Activated CD8-positive, alpha-beta memory T cell treated with anti-CD3 and anti-CD28 coated beads, Interleukin-2, amount 10 ng/mL, durations not matched to agents 7 days and 5 days (primary cell): ENCODE measurements around the gene ASPSCR1. TPM values are rescaled to one million over a fixed set of nuclear protein-coding genes. Genes with fewer than 3 reads are reported as not detected.
A peak's percentile ranks its signal among the peaks of the same experiment; 100 is the strongest.

Experiments
- ATAC-seq: fragments of 150-1000 bp; cut with Tn5 transposase; one replicate; pipeline ENCODE4 v1.10.0; 2021; ENCODE audit warnings: moderate library complexity
- CTCF ChIA-PET: fragments of 350-600 bp; sonication (Branson Sonifier 250); formaldehyde crosslinking; loops from one replicate; lab custom pipeline; 2021; ENCODE audit warnings: antibody characterized with exemption; lab: Charles Lee
- DNase-seq: peaks from one replicate; pipeline ENCODE4 v3.0.0-alpha.2; 2020
- H3K27ac Mint-ChIP-seq: one replicate; pipeline ENCODE4 v1.8.0; 2021; ENCODE audit warnings: mild to moderate bottlenecking, mixed read lengths
- H3K27me3 Mint-ChIP-seq: one replicate; pipeline ENCODE4 v1.8.0; 2021; ENCODE audit warnings: mixed read lengths
- H3K36me3 Mint-ChIP-seq: one replicate; pipeline ENCODE4 v1.8.0; 2021; ENCODE audit warnings: mild to moderate bottlenecking, mixed read lengths
- H3K4me1 Mint-ChIP-seq: one replicate; pipeline ENCODE4 v1.8.0; 2021; ENCODE audit warnings: mixed read lengths
- H3K4me3 Mint-ChIP-seq: one replicate; pipeline ENCODE4 v1.8.0; 2021; ENCODE audit warnings: mild to moderate bottlenecking, moderate library complexity, mixed read lengths
- H3K9me3 Mint-ChIP-seq: one replicate; pipeline ENCODE4 v1.8.0; 2022; ENCODE audit warnings: low read depth, mixed read lengths
- total RNA-seq, 2 experiments: library from RNA; stranded (reverse); gene quantifications; one replicate each; pipeline ENCODE4 v1.2.3, GENCODE V29; 2021

ASPSCR1 gene
- total RNA-seq, 2 experiments from 2014 or later: 29.5 to 31.4 TPM

GRCh38 chr17:82007495-82008257, 30.2 kb downstream of the ASPSCR1 start:
- H3K9me3 Mint-ChIP-seq: no peaks in the 10 kb centered on the region
- no peak overlapping the region for H3K4me3 Mint-ChIP-seq
- peaks cover 7% of the 10 kb centered on the region for H3K4me1 Mint-ChIP-seq
- no peaks in the 10 kb centered on the region for H3K27me3 Mint-ChIP-seq
- no peaks in the 10 kb centered on the region for H3K36me3 Mint-ChIP-seq
- no peak overlapping the region for H3K27ac Mint-ChIP-seq
- DNase-seq (no peak), ATAC-seq (no peak)
- CTCF ChIA-PET: no interaction called here

- Mint-ChIP-seq H3K4me1 (peaks cover 7% of the 10 kb centered on the region), H3K36me3 (no peaks in the 10 kb centered on the region), H3K27ac (no peak overlapping the region), H3K4me3 (no peak overlapping the region), H3K27me3 (no peaks in the 10 kb centered on the region), H3K9me3 (no peaks in the 10 kb centered on the region)
- DNase-seq (no peak), ATAC-seq (no peak)
- CTCF ChIA-PET: interaction anchor here (1.1 to 2.1 kb wide), 3 partner anchors 13 to 49 kb away, joined by 3 to 16 read pairs (median 4); partner anchors contain the start of genes CENPX and LRRC45
Measured at GRCh38 chr17:82008258-82008940, 31.0 kb downstream of the ASPSCR1 start.

- no peak for ATAC-seq
- H3K9me3 Mint-ChIP-seq: no peaks in the 10 kb centered on the region
- no peak for DNase-seq
- no peaks in the 10 kb centered on the region for H3K27me3 Mint-ChIP-seq
- H3K4me3 Mint-ChIP-seq: no peak overlapping the region
- H3K27ac Mint-ChIP-seq: no peak overlapping the region
- CTCF ChIA-PET: interaction anchor here (0.9 to 2.1 kb wide), 5 partner anchors 11 to 49 kb away, joined by 3 to 16 read pairs (median 4); partner anchors contain the start of genes CENPX and LRRC45
- H3K36me3 Mint-ChIP-seq: no peaks in the 10 kb centered on the region
- H3K4me1 Mint-ChIP-seq: peaks cover 7% of the 10 kb centered on the region
Measured at GRCh38 chr17:82008941-82009405, 31.5 kb downstream of the ASPSCR1 start.

- no peaks in the 10 kb centered on the region for H3K36me3 Mint-ChIP-seq
- no peak for ATAC-seq
Measured at GRCh38 chr17:82009413-82009812, 32.0 kb downstream of the ASPSCR1 start.

GRCh38 chr17:82010575-82011525, 33.4 kb downstream of the ASPSCR1 start:
- Mint-ChIP-seq H3K4me1 (peaks cover 7% of the 10 kb centered on the region), H3K4me3 (no peak overlapping the region), H3K27me3 (no peaks in the 10 kb centered on the region), H3K9me3 (no peaks in the 10 kb centered on the region), H3K36me3 (no peaks in the 10 kb centered on the region), H3K27ac (no peak overlapping the region)
- CTCF ChIA-PET: interaction anchor here (1.7 to 2.9 kb wide), 2 partner anchors 9 to 51 kb away, joined by 7 to 10 read pairs; no protein-coding TSS in a partner anchor
- no peak for DNase-seq
- ATAC-seq: no peak

More at GRCh38 chr17:82009413-82009812, 32.0 kb downstream of the ASPSCR1 start:
- CTCF ChIA-PET: interaction anchor here (0.9 to 2.1 kb wide), 5 partner anchors 10 to 50 kb away, joined by 3 to 16 read pairs (median 4); partner anchors contain the start of genes CENPX and LRRC45
- H3K27me3 Mint-ChIP-seq: no peaks in the 10 kb centered on the region
- H3K4me3 Mint-ChIP-seq: no peak overlapping the region
- H3K4me1 Mint-ChIP-seq: peaks cover 7% of the 10 kb centered on the region
- H3K27ac Mint-ChIP-seq: peak overlapping the region; percentile 19
- H3K9me3 Mint-ChIP-seq: no peaks in the 10 kb centered on the region
- DNase-seq: no peak

GRCh38 chr17:82011617-82012187, 34.3 kb downstream of the ASPSCR1 start:
- Mint-ChIP-seq H3K27ac (no peak overlapping the region), H3K4me3 (no peak overlapping the region), H3K36me3 (no peaks in the 10 kb centered on the region), H3K27me3 (no peaks in the 10 kb centered on the region), H3K4me1 (peaks cover 7% of the 10 kb centered on the region), H3K9me3 (no peaks in the 10 kb centered on the region)
- no peak for DNase-seq
- ATAC-seq: no peak
- CTCF ChIA-PET: interaction anchor here (1.1 to 2.9 kb wide), 2 partner anchors 10 to 52 kb away, joined by 4 to 10 read pairs; no protein-coding TSS in a partner anchor

GRCh38 chr17:82012261-82012639, 34.8 kb downstream of the ASPSCR1 start:
- Mint-ChIP-seq H3K36me3 (no peaks in the 10 kb centered on the region), H3K4me3 (no peak overlapping the region), H3K4me1 (peaks cover 7% of the 10 kb centered on the region), H3K27ac (no peak overlapping the region), H3K27me3 (no peaks in the 10 kb centered on the region), H3K9me3 (no peaks in the 10 kb centered on the region)
- CTCF ChIA-PET: interaction anchor here (1.1 to 2.9 kb wide), 2 partner anchors 9 to 53 kb away, joined by 4 to 10 read pairs; no protein-coding TSS in a partner anchor
- DNase-seq (no peak), ATAC-seq (no peak)

- no peak for DNase-seq
- no peak for ATAC-seq
- CTCF ChIA-PET: interaction anchor here (1.1 to 2.9 kb wide), 2 partner anchors 9 to 53 kb away, joined by 4 to 10 read pairs; no protein-coding TSS in a partner anchor
- peaks cover 7% of the 10 kb centered on the region for H3K4me1 Mint-ChIP-seq
- no peaks in the 10 kb centered on the region for H3K9me3 Mint-ChIP-seq
- H3K4me3 Mint-ChIP-seq: no peak overlapping the region
- H3K36me3 Mint-ChIP-seq: no peaks in the 10 kb centered on the region
- H3K27me3 Mint-ChIP-seq: no peaks in the 10 kb centered on the region
- no peak overlapping the region for H3K27ac Mint-ChIP-seq
Measured at GRCh38 chr17:82012640-82013295, 35.3 kb downstream of the ASPSCR1 start.

- Mint-ChIP-seq H3K4me1 (peaks cover 7% of the 10 kb centered on the region), H3K27ac (no peak overlapping the region), H3K9me3 (no peaks in the 10 kb centered on the region), H3K4me3 (no peak overlapping the region), H3K27me3 (no peaks in the 10 kb centered on the region), H3K36me3 (no peaks in the 10 kb centered on the region)
- no peak for DNase-seq
- CTCF ChIA-PET: interaction anchor here (2.9 kb wide), 1 partner anchor 54 kb away, joined by 10 read pairs; no protein-coding TSS in a partner anchor
- ATAC-seq: no peak
Measured at GRCh38 chr17:82013341-82013740, 35.9 kb downstream of the ASPSCR1 start.

- Mint-ChIP-seq H3K36me3 (peaks cover 4% of the 10 kb centered on the region), H3K27me3 (no peaks in the 10 kb centered on the region), H3K4me1 (peaks cover 7% of the 10 kb centered on the region), H3K4me3 (no peak overlapping the region), H3K27ac (no peak overlapping the region), H3K9me3 (no peaks in the 10 kb centered on the region)
- ATAC-seq (no peak), DNase-seq (no peak)
- CTCF ChIA-PET: interaction anchor here (2.9 kb wide), 1 partner anchor 54 kb away, joined by 10 read pairs; no protein-coding TSS in a partner anchor
Measured at GRCh38 chr17:82013772-82014321, 36.4 kb downstream of the ASPSCR1 start.

- Mint-ChIP-seq H3K9me3 (no peaks in the 10 kb centered on the region), H3K4me3 (no peak overlapping the region), H3K4me1 (peaks cover 5% of the 10 kb centered on the region), H3K27me3 (no peaks in the 10 kb centered on the region), H3K27ac (no peak overlapping the region), H3K36me3 (peaks cover 4% of the 10 kb centered on the region)
- CTCF ChIA-PET: no interaction called here
- no peak for DNase-seq
- no peak for ATAC-seq
Measured at GRCh38 chr17:82014432-82014831, 37.0 kb downstream of the ASPSCR1 start.

GRCh38 chr17:82014971-82015310, 37.5 kb downstream of the ASPSCR1 start:
- H3K4me1 Mint-ChIP-seq: peaks cover 1% of the 10 kb centered on the region
- CTCF ChIA-PET: no interaction called here
- ATAC-seq (no peak), DNase-seq (no peak)
- peaks cover 4% of the 10 kb centered on the region for H3K36me3 Mint-ChIP-seq
- no peak overlapping the region for H3K27ac Mint-ChIP-seq
- H3K4me3 Mint-ChIP-seq: no peak overlapping the region
- H3K27me3 Mint-ChIP-seq: no peaks in the 10 kb centered on the region
- no peaks in the 10 kb centered on the region for H3K9me3 Mint-ChIP-seq
